LoVo (cell line): ENCODE data around the gene SLC6A18.

ENCODE experiments used
- DNase-seq: peaks from one replicate; pipeline ENCODE4 v3.0.0-alpha.2; 2016; ENCODE audit warnings: low spot score

The SLC6A18 gene, protein sequence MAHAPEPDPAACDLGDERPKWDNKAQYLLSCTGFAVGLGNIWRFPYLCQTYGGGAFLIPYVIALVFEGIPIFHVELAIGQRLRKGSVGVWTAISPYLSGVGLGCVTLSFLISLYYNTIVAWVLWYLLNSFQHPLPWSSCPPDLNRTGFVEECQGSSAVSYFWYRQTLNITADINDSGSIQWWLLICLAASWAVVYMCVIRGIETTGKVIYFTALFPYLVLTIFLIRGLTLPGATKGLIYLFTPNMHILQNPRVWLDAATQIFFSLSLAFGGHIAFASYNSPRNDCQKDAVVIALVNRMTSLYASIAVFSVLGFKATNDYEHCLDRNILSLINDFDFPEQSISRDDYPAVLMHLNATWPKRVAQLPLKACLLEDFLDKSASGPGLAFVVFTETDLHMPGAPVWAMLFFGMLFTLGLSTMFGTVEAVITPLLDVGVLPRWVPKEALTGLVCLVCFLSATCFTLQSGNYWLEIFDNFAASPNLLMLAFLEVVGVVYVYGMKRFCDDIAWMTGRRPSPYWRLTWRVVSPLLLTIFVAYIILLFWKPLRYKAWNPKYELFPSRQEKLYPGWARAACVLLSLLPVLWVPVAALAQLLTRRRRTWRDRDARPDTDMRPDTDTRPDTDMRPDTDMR

GRCh38 chr5:1225081-1225480 is at the start of gene SLC6A18:
Gene SLC6A18, plus strand, starts transcription at chr5:1225381. Its CDS starts 97 bp downstream, at chr5:1225478.
- no peak for DNase-seq

GRCh38 chr5:1175801-1176472 is 49.2 kb upstream of the SLC6A18 start:
- DNase-seq = no peak

GRCh38 chr5:1176473-1177391 is 48.4 kb upstream of the SLC6A18 start:
- no peak for DNase-seq

GRCh38 chr5:1177826-1178528 is 47.2 kb upstream of the SLC6A18 start:
- DNase-seq = no peak

DNA sequence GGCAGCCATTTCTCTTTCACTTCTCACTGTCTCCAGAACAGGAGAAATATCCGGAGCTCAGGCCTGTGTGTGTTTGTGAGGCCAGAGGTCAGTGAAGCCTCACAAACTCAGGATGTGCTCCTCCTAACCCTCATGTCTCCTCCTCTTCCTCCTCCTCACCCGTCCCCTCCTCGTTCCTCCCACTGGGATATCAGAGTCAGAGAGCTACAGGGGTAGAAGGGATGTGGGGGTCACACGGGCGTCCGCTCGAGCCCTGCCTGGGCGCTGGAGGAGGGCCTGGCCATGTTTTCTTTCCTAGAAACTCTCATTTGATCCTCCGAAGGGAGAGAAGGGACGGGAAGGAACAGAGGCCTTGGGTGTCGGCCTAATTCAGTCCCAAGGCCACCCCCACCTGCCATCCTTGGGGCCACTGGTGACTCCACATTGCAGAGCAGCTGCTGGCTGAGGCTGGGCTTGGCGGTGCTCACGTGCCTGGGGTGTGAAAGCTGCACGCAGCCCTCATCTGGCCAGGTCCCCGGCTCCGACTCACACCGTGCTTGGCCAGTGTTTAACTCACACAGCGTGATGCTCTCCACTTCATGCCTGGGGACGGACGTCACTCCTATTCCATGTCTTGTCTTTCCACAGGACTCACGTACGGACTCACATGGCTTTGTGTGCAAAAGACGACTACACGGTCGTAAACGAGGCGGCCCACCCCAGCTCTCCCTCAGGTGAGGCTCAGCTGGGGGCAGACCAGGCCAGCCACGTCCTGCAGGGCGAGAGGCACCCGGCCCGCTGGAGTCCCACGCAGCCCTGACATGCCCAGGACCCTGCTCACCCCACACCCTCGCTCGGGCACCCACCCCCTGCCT is 46.4 kb upstream of the SLC6A18 start:
- no peak for DNase-seq

GRCh38 chr5:1179383-1179715 is 45.8 kb upstream of the SLC6A18 start:
- no peak for DNase-seq

DNA sequence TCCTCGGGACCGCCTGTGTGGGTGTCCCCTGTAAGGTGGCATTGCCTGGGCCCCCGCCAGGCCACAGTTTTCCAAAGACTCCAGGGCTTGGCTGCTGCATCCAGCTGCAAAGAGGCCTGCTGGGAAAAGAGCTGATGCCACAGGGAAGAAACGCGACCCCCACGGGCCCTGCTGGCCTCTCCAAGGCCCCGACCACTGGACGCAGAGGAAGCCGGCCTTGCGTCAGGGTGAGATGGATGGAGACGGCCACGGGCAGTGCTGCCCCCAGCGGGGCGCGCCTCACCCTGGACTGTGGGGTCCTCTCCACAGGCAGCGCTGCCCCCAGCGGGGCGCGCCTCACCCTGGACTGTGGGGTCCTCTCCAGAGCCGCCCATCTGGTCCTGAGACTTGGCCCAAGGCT is 45.1 kb upstream of the SLC6A18 start:
- DNase-seq = no peak

DNA sequence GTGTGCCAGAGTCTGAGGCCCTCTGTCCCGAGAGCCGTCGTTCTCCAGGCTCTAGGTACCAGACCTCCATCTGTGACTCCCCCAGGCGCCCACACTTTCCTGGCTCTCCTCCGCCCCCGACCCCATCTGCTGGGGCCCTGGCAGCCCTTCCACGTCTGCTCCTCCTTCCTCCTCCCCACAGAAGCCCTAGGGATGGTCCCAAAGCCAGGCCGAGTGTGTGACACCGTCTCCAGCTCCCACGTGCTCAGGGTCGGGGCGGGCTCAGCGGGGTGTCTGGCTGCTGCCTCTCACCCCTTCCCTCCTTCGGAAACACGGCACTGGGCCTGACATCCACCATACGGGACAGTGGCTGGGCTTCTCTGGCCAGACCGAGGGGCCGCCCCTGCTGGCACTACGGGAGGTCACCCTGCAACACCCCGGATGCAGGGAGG is 44.3 kb upstream of the SLC6A18 start:
- DNase-seq = no peak

GRCh38 chr5:1181451-1182359 is 43.5 kb upstream of the SLC6A18 start:
- no peak for DNase-seq

- DNase-seq = no peak
Measured at GRCh38 chr5:1182360-1182632, 42.9 kb upstream of the SLC6A18 start.

GRCh38 chr5:1182633-1183423 is 42.4 kb upstream of the SLC6A18 start:
- no peak for DNase-seq

- DNase-seq = no peak
Measured at GRCh38 chr5:1183424-1184162, 41.6 kb upstream of the SLC6A18 start.

DNA sequence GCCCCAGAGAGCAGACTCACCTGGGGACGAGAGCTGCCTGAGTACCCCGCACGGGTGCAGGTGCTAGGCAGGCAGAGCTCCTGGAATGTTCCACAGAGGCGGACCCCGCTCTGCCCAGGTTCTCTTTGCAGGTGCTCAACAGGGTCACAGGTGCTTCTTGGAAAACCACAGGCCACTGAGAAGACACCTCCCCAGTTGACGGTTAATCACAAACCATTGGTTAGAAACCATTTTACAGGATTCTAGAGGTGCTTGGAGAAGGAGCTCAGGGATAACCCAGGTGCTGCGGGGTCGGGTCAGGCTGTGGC is 41.1 kb upstream of the SLC6A18 start:
- no peak for DNase-seq

GRCh38 chr5:1184481-1184880 is 40.7 kb upstream of the SLC6A18 start:
- DNase-seq = no peak

DNA sequence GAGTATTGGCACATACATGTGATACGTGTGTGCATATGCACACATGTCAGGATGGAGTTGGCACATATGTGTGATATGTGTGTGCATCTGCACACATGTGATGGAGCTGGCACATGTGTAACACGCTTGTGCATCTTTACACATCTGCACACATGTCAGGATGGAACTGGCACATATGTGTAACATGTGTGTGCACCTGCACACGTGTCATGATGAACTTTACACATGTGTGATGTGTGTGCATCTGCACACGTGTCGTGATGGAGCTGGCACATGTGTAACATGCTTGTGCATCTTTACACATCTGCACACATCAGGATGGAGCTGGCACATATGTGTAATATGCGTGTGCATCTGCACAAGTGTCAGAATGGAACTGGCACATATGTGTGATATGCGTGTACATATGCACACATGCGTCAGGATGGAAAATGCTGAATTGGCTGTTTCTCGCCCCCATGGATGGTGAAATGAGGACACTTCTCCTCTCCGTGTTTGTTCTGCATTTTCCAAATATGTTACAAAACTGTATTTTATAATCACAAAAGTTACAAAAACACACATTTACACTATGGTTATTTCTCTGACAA is 40.0 kb upstream of the SLC6A18 start:
- DNase-seq = no peak

GRCh38 chr5:1185629-1186350 is 39.4 kb upstream of the SLC6A18 start:
- no peak for DNase-seq
